ENCODE data around the gene VTI1A. TPM values are rescaled to one million over a fixed set of nuclear protein-coding genes. Genes with fewer than 3 reads are reported as not detected.

The VTI1A gene
- total RNA-seq, 3 donors from 2014 or later (not counting 1 experiment from before 2014, with no cell fraction given) = 62.6 to 77.6 (median 68.2) TPM

DNA sequence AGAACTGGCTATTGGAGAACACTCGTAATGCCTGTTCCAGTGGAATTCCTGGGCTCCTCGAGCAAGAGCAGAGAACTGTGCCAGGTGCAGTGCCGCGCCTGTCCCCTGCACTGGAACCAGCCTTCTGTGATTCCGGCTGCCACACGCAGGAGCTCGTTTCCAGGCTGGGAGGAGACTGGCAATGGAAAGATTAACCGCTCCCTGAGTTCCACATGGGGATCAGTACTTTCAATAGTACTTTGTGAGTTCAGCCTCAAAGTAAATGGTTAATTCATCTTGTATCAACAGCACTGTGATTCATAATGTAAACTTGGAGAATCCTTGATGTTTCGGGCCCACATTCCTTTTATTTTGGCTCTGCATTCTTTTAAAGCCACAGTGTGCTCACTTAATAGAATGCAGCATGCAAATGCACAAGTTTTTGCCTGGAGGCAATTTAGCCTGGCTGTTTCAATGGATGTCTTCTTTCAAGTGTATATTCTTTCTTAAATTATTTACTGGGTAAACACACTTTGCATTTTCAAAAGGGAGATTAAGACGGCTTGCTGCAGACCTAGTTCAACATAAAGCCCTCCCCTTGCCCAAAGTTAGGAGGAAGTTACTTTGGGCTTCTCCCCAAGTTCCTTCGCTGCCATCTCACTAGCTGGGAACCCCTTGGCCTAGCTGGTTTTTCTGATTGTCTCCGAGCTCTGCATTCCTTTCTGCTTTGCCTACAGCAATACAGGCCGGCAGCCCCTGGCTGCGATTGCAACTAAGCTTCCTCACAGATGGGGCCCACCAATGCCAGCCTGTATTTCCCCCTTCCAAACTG lies 364.9 kb downstream of the VTI1A start:
- Histone ChIP-seq H3K4me3 (ENCODE audit: low read length) (no peak overlapping the region), H3K27ac (ENCODE audit: low read length) (no peak overlapping the region), H3K27me3 (ENCODE audit: control insufficient read depth, insufficient read depth, low read length) (no peaks in the 10 kb centered on the region), H3K4me1 (ENCODE audit: control insufficient read depth, insufficient read depth, low read length) (peaks cover 8% of the 10 kb centered on the region), H3K36me3 (ENCODE audit: control insufficient read depth, insufficient read depth, low read length) (no peaks in the 10 kb centered on the region), H3K9me3 (ENCODE audit: control insufficient read depth, insufficient read depth, low read length) (no peaks in the 10 kb centered on the region)
- DNase-seq (no peak), ATAC-seq (no peak)
- intact Hi-C loops (cut with micrococcal nuclease) = no loop called here
- H3K4me3 Mint-ChIP-seq = no peak overlapping the region
- no peaks in the 10 kb centered on the region for H3K27me3 Mint-ChIP-seq (ENCODE audit: low read depth in 2 of 2)
- TF ChIP-seq, protein P1, sequence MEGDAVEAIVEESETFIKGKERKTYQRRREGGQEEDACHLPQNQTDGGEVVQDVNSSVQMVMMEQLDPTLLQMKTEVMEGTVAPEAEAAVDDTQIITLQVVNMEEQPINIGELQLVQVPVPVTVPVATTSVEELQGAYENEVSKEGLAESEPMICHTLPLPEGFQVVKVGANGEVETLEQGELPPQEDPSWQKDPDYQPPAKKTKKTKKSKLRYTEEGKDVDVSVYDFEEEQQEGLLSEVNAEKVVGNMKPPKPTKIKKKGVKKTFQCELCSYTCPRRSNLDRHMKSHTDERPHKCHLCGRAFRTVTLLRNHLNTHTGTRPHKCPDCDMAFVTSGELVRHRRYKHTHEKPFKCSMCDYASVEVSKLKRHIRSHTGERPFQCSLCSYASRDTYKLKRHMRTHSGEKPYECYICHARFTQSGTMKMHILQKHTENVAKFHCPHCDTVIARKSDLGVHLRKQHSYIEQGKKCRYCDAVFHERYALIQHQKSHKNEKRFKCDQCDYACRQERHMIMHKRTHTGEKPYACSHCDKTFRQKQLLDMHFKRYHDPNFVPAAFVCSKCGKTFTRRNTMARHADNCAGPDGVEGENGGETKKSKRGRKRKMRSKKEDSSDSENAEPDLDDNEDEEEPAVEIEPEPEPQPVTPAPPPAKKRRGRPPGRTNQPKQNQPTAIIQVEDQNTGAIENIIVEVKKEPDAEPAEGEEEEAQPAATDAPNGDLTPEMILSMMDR (IDR thresholded peaks at IDR 0.05) = no peak
- no peaks in the 10 kb centered on the region for H3K36me3 Mint-ChIP-seq
- WGBS (ENCODE audit: insufficient coverage) = 97% methylated on average over 14 of the region's 14 CpGs
- H3K4me1 Mint-ChIP-seq = peaks cover 21 to 30% of the 10 kb centered on the region in 2 donors
- no peaks in the 10 kb centered on the region for H3K9me3 Mint-ChIP-seq
- no peak overlapping the region for H3K27ac Mint-ChIP-seq

DNA sequence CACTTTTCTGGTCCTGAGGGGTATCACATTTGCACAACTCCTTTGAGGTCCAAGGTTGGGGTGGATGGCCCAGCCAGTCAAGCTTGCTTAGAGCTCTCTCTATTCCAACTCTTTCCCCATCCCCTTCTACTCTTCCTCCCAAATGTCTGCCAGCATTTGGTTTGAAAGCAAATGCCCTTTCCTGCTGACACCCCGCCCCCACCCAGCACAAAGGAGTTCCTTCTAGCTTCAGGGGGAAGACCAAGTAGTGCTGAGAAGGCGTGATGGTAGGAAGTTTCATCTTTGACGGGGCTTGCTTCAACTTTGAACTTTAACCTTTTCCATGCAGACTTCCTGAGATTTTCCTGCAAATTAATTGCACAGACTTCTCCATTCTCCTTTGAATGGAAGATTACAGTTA lies 365.6 kb downstream of the VTI1A start:
- Mint-ChIP-seq H3K4me1 (peaks cover 21 to 33% of the 10 kb centered on the region in 2 donors), H3K36me3 (no peaks in the 10 kb centered on the region), H3K9me3 (no peaks in the 10 kb centered on the region), H3K27me3 (ENCODE audit: low read depth in 2 of 2) (no peaks in the 10 kb centered on the region), H3K4me3 (no peak overlapping the region), H3K27ac (no peak overlapping the region)
- Histone ChIP-seq H3K4me3 (ENCODE audit: low read length) (no peak overlapping the region), H3K9me3 (ENCODE audit: control insufficient read depth, insufficient read depth, low read length) (no peaks in the 10 kb centered on the region), H3K4me1 (ENCODE audit: control insufficient read depth, insufficient read depth, low read length) (peaks cover 8% of the 10 kb centered on the region), H3K36me3 (ENCODE audit: control insufficient read depth, insufficient read depth, low read length) (no peaks in the 10 kb centered on the region), H3K27ac (ENCODE audit: low read length) (no peak overlapping the region), H3K27me3 (ENCODE audit: control insufficient read depth, insufficient read depth, low read length) (no peaks in the 10 kb centered on the region)
- no peak for ATAC-seq
- TF ChIP-seq, protein P1 (IDR thresholded peaks at IDR 0.05) = no peak
- intact Hi-C loops (cut with micrococcal nuclease) = no loop called here
- 90% methylated on average over 2 of the region's 3 CpGs for WGBS (ENCODE audit: insufficient coverage)
- DNase-seq = no peak

DNA sequence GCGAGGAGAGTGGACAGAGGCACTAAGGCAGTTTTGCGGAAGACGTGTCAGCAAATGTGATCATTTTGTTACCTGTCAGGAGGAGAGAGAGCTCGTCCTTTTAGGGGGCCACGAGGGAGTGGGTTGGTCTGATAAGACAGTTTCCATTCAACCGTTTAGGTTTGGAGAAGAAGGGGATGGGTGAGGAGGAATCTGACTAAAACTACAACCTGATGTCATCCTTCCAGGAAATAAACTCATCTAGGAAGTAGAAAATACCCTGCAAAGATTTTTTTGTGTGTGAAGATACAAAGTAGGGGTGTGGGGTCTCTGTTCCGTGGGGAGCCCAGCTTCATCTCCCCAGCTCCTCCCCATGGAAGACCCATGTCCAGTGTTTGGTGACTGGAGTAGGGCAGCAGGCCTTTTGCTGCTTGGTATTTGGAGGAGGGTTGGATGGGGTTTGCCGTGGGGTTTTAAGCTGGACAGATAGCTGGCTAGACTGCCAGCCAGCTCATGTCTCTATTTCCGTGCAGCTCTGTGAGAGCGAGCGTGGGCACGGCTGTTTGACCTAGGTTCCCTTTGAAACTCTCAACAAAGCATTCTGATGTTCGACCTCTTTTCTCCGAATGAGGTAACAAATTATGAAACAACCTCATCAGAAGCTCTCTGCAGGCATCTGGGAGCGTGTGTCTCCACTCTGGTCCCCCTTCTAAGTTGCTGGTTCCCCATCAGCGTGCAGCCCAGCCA lies 367.0 kb downstream of the VTI1A start:
- Histone ChIP-seq H3K9me3 (ENCODE audit: control insufficient read depth, insufficient read depth, low read length) (no peaks in the 10 kb centered on the region), H3K27ac (ENCODE audit: low read length) (no peak overlapping the region), H3K27me3 (ENCODE audit: control insufficient read depth, insufficient read depth, low read length) (no peaks in the 10 kb centered on the region), H3K4me1 (ENCODE audit: control insufficient read depth, insufficient read depth, low read length) (peaks cover 8% of the 10 kb centered on the region), H3K4me3 (ENCODE audit: low read length) (no peak overlapping the region), H3K36me3 (ENCODE audit: control insufficient read depth, insufficient read depth, low read length) (no peaks in the 10 kb centered on the region)
- Mint-ChIP-seq H3K27ac (peak overlapping the region in 1 of 2 donors; percentile 80), H3K4me3 (no peak overlapping the region), H3K36me3 (no peaks in the 10 kb centered on the region), H3K9me3 (no peaks in the 10 kb centered on the region), H3K4me1 (peaks cover 21 to 36% of the 10 kb centered on the region in 2 donors), H3K27me3 (ENCODE audit: low read depth in 2 of 2) (no peaks in the 10 kb centered on the region)
- TF ChIP-seq, protein P1 (IDR thresholded peaks at IDR 0.05) = no peak
- DNase-seq (no peak), ATAC-seq (no peak)
- intact Hi-C loops (cut with micrococcal nuclease) = no loop called here
- 85% methylated on average over 16 of the region's 16 CpGs for WGBS (ENCODE audit: insufficient coverage)
